AG09319 (cell line): ENCODE measurements around the gene CDKN2C.

Source experiments
- DNase-seq: peaks from one replicate; pipeline ENCODE4 v3.0.0-alpha.2; 2010; ENCODE audit warnings: low read depth; ENCODE audit errors: extremely low read depth
- TF ChIP-seq, protein P1 (sequence below): IDR thresholded peaks from 2 replicates; pipeline ENCODE4 v1.5.1; 2011; ENCODE audit warnings: low read depth, mild to moderate bottlenecking, inconsistent platforms, low read length, moderate library complexity

The CDKN2C gene

DNA sequence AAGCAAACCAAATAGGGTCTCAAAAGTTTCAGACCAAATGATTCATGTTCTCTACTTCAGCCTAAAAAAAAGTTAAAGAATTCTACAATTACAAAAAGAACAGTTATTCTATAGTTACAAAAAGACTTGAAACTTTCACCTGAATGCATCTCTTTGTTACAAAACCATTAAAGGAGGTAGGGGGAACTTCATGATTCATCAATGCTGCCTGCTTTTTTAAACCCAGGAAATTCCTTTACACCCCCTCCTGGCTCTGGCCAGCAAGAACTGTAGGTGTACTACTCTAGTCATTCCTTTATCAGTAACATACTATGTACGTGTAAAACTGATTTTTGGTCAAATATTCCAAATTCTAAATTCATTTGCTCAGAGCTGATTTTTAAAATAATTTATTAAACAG, 14.9 kb upstream of the CDKN2C start:
- TF ChIP-seq, protein P1, sequence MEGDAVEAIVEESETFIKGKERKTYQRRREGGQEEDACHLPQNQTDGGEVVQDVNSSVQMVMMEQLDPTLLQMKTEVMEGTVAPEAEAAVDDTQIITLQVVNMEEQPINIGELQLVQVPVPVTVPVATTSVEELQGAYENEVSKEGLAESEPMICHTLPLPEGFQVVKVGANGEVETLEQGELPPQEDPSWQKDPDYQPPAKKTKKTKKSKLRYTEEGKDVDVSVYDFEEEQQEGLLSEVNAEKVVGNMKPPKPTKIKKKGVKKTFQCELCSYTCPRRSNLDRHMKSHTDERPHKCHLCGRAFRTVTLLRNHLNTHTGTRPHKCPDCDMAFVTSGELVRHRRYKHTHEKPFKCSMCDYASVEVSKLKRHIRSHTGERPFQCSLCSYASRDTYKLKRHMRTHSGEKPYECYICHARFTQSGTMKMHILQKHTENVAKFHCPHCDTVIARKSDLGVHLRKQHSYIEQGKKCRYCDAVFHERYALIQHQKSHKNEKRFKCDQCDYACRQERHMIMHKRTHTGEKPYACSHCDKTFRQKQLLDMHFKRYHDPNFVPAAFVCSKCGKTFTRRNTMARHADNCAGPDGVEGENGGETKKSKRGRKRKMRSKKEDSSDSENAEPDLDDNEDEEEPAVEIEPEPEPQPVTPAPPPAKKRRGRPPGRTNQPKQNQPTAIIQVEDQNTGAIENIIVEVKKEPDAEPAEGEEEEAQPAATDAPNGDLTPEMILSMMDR, result no peak

DNA sequence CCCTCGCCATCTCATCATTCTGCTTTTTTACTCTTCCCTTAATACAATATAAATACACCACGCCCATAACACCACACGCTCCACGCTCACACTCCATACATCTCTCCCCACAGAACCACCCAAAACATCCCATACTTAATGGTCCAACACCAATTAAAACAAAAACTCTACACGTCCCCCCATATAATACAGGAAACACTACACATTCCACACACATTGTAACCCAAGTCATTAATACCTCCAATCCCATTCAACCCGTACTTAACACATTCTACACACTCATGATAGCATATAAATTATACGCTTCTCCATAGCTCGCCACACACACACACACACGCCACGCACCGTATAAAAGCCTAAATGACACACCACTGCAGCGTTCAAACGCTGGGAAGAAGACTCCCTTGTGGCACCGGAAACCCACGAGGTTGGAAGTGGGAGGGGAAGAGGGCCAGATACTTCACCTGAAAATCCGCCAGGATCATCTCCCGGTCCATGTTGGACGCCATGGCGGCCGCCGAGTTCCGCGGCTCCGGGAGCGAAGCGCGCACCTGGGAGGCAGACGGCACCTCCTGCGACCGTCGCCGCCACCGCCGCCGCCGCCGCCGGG, 10.6 kb upstream of the CDKN2C start:
- TF ChIP-seq, protein P1, result no peak
- no peak for DNase-seq

More for the DNA sequence above, 14.9 kb upstream of the CDKN2C start:
- no peak for DNase-seq

DNA sequence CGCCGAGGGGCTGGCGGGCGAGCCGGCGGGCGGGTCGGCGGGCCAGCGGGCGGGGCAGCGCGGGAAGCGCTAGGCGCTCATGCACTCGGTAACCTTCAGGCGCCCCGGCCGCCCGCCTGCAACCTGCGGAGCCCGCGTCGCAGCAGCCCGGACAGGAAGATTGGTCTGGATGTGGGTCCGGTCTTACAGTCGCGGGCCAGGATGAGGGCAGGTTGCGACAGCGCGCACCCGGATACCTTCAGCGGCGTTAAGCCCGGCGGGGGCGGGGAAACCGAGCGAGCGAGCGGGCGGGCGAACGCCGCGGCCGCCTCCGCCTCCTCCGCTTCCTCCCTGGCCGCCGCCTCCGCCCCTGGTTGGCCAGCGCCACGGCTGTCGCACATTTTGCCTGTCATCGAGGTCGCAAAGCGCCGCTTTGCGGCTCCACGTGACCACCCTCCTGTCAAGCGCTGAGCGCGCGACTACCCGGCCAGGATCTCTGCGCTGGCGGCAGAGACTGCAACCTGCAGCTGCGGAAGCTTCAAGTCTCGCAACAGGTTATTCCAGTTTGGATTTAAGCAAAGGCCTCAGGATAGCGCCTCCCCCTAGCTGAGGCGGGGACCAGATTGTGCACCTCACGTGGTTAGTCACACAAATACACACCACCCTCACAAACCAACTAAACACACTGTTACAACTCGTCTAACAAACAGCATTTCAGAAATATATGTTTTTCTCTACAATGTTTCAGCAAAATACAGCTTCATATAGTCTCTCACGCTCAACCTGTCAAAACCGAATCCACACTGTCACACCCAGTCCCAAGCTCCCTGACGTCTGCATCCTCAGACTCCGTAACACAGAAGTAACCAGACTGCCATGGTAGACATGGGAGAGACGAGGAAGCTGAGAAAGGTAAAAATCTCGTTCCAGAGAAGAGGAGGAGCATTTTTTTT, 9.9 kb upstream of the CDKN2C start, which contains the start of gene FAF1:
TSS of gene FAF1 (minus strand) at position 355 of the 932 bp plus-strand sequence. CDS start 456 bp downstream, outside the sequence.
- TF ChIP-seq, protein P1, result no peak; the same call in 1 of the 2 replicates
- peak; percentile 80 for DNase-seq

DNA sequence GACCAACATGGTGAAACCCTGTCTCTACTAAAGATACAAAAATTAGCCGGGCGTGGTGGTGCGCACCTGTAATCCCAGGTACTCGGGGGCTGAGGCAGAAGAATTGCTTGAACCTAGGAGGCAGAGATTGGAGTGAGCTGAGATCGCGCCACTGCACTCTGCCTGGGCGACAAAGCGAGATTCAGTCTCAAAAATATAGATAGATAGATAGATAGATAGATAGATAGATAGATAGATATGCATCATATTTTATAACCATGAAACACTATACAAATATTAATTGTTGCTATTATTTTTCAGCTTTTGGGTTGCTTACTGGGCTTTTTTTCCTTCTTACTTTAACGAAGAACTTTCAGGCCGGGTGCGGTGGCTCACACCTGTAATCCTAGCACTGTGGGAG, 5.2 kb upstream of the CDKN2C start:
- no peak for DNase-seq
- TF ChIP-seq, protein P1, result no peak

DNA sequence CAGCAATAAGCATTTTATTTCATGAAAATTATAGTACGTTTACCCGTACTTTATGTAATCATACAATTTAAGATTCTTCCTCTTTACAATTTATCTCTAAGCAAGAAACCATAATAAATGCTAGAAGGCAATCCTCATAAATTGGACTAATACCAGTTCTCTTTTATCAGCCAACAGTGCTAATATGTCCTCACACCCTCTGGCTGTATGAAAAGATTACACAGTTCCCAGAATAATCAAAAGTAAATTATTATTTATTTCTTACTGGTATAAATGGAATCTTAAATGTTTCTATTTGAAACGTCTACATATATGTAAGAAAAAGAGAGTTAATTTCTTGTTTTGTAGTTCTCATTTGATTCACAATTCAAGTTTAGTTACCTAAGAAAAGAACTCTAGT, 3.1 kb upstream of the CDKN2C start:
- no peak for DNase-seq
- TF ChIP-seq, protein P1, result no peak

DNA sequence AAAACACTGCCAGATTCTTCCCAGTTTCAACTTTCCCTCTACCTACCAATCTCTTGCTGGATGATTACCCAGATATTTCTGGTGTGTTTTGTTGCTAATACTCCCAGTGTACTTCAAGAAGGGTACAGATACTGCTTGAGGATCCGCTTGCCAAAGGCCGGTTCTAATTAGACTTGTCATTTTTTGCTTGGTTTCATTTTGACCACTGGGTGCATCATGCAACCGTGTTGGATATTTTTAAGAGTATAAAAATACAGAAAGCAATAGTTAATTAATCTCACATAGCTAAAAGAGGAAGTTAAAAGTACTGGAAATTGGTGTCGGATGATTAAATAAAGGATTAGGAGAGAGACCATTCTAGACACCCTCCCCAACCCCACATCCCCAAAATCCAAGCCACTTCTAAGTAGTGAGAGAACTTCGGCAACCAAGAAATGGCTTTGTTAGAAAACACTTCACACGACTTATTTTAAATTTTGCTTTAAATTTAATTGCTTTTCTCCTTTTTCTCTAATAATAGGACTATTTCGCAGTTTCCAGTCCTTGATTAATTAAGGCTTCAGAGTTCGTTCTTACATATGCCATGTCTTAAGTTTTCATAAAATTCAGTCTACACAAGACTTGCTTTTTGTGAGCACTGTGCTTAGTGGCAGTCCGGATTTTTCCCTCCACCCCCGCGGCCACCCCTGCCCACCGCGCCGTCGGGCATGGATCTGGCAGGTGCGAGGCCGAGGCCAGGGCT, 2.5 kb upstream of the CDKN2C start:
- TF ChIP-seq, protein P1, result no peak; the same call in 1 of the 2 replicates
- DNase-seq, result no peak
